Measurements from ENCODE around the gene RCC1.
"Not testable (repeated sequence)": the region's sequence is repeated elsewhere in the genome, so short reads cannot be mapped to it uniquely, and the experiment has no call there.

The RCC1 gene

DNA sequence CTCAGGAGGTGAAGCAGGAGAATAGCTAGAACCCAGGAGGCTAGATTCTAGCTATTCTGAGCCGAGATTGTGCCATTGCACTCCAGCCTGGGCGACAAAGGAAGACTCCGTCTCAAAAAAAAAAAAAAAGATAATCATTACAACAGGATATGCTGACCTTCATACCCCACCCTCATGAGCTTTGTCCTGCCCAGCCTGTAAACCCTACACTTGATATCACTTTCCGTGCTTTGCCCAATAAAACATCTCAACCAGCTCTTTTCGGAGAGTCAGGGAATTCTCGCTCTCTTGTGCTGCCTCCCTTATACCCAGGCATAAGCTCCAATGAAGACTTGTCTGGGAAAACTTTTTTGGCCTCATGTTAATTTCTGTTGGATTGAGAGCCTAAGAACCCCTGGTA lies 45.5 kb downstream of the RCC1 start:
- DNase-seq, result no peak

DNA sequence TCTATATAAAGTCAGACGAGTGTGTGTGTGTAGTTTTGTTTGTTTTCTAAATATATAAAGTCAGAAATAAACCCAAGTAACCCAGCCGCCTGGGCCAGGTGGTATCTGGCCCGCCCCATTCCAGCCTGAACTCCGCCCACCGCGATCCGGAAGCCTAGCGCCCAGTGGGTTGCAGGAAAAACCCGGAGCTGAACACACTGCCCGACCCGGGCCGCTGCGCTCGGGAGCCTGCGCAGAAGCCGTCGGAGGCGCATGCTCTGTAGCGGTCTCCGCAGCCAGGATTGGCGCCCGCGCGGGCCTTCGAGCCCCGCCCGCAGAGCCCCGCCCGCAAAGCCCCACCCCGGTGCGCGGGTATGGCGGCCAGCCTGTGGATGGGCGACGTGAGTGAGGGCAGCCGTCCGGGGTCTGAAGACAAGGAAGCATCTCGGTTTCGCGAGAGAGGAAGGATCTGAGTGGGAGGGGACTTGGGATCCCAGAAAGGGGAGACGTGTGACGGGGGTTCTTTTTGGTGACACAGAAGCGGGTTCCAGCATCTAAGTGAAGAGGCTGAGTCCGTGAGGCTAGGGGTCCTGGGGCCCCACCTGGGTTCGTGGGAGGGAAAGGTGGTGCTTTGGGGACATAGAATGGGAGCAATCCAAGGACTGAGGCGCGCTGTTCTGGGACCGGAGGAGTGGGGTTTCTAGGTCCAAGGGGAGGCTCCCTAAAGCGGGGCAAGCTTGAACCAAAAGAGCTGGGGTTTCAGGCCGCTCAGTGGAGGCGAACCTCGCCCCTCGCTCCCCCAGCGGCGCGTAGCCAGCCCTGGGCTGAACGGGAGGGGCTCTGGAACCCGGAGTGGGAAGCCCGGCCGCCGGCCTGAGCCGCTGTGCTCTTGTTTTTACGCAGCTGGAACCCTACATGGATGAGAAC lies 47.2 kb downstream of the RCC1 start, which contains the start of gene TRNAU1AP:
Gene TRNAU1AP, plus strand, starts transcription at position 328 of the 906 bp plus-strand sequence. Its CDS starts 26 bp downstream, at position 354.
- peak; percentile 98 for DNase-seq

DNA sequence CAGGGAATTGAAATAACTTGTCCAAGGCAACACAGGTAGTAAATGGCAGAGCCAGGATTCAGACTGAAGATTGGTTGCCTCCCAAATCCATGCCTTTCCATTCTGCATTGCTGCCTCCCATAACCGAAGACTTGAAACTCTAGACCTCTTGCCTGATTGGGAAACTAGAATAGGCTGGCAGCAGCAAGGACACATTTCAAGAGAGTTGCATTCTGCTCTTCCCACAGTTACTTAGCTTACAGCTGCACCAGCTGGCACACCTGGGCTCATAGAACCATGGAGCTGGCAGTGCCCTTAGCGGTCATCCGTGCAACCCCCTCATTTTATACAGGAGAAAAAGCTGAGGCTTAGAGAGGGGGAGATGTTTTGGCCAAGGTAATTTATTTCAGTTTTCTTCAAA lies 55.0 kb downstream of the RCC1 start:
- no peak for DNase-seq

DNA sequence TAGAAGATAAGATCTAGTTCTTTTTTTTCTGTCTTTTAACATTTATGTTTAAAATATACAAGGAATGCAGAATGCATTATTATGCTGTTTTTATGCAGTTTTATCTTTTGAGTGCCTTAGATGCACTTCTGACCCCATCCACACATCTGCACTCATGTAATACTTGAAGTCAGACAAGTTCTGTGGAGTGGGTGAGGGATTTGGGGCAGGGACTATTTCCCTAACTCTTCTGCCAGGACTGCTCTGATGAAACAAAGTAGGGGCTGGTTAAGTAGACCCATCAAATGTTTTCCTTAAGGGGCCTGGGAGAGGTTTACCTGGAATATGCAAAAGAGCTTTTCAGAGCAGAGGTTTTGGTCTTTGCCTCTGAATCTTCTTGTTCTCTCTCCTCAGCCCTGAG lies 58.5 kb downstream of the RCC1 start:
- DNase-seq, result no peak

DNA sequence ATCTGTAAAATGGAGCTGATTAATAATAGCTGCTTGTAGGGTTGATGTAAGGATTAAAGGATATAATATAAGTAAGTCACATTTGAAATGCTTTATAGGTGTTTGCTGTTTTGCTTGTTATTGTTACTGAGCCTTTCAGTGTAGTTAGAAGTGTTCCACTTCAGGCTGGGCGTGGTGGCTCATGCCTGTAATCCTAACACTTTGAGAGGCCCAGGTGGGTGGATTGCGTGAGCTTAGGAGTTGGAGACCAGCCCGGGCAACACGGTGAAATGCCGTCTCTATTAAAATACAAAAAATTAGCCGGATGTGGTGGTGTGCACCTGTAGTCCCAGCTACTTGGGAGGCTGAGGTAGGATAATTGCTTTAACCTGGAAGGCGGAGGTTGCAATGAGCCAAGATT lies 59.2 kb downstream of the RCC1 start:
- no peak for DNase-seq

DNA sequence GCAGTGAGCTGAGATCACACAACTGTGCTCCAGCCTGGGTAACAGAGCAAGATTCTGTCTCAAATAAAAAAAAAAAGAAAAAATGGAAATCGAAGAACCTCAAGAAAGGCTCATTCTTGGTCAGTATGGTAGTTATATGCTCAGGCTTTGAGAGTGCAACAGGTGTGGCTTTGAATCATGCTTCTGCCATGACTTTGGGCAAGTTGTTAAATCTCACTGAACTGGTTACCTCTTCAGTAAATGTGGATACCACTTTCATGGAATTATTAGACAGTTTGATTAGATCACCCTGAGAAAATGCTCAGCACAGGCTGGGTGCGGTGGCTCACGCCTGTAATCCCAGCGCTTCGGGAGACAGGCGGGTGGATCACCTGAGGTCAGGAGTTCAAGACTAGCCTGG lies 59.9 kb downstream of the RCC1 start:
- DNase-seq, result no peak

DNA sequence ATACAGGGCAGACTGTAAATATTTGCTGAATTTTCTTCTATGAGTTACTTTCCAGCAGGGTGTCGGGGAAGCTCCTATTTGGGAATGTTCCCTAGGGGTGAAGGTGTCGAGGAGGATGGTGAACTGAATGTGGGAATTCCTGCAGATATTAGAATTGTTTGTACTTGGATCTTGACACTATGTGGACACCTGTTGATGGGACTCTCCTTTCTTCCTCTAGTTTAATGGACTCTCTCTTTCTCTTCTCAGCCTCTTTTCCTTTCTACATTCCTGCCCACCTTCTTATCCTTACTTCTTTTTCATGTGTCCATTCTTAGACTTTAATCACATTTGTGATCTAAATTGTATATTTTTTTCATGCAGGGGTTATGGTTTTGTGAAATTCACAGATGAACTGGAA lies 61.1 kb downstream of the RCC1 start:
- DNase-seq, result no peak

DNA sequence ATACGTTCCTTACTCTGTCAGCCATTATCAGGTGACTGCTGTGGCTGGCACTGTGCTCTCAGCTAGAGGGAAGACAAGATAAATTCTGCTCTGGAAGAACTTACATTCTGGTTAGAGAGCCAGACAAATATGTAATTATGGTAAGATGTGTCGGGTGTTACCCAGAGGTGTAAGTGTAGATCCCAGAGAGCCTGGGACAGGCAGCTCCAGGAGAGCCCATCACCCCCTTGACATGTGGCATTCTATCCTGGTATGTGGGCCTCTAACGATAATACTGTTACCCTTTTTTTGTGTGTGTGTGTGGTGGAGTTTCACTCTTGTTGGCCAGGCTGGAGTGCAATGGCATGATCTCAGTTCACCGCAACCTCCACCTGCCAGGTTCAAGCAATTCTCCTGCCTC lies 66.1 kb downstream of the RCC1 start:
- DNase-seq, result no peak

DNA sequence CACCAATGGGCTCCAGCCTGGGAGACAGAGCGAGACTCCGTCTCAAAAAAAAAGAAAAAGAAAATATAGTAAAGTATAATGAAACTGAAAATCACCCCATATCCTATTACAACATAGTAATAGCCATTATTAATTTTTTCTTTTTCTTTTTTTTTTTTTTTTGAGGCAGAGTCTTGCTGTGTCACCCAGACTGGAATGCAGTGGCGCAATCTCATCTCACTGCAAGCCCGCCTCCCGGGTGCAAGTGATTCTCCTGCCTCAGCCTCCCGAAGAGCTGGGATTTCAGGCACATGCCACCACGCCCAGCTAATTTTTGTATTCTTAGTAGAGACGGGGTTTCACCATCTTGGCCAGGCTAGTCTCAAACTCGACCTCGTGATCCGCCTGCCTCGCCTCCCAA lies 67.0 kb downstream of the RCC1 start:
- not testable (repeated sequence) for DNase-seq

DNA sequence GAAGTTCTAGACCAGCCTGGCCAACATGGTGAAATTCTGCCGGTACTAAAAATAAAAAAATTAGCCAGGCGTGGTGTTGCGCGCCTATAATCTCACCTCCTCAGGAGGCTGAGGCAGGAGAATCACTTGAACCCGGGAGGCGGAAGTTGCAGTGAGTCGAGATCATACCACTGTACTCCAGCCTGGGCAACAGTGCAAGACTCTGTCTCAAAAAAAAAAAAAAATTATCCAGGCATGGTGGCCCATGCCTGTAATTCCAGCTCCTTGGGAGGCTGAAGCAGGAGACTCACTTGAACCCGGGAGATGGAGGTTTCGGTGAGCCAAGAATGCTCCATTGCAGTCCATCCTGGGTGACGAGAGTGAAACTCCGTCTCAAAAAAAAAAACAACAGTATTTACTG lies 67.7 kb downstream of the RCC1 start:
- DNase-seq, result no peak

DNA sequence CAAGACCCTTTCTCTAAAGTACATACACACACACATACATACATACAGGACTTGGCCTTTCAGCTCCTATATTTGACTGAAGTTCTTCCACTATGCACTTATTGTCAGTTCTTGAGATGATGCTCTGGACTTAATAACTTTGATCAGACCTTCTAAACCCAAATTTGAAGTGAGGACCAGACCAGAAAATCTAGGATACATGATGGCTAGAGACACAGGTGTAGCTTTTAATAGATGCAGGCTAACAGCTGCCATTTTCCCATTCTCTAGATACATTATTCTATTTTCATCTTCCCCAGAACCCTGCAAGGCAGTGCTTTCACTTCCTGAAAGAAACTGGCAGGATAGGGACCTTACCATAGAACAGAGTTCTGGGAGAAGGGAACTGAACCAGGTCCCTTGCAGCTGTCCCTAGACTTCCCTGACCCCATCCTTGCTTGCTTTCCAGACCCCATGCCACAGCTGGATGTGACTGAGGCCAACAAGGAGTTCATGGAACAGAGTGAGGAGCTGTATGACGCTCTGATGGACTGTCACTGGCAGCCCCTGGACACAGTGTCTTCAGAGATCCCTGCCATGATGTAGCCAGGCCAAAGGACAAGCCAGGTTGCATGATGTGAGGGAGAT lies 71.3 kb downstream of the RCC1 start:
- no peak for DNase-seq

DNA sequence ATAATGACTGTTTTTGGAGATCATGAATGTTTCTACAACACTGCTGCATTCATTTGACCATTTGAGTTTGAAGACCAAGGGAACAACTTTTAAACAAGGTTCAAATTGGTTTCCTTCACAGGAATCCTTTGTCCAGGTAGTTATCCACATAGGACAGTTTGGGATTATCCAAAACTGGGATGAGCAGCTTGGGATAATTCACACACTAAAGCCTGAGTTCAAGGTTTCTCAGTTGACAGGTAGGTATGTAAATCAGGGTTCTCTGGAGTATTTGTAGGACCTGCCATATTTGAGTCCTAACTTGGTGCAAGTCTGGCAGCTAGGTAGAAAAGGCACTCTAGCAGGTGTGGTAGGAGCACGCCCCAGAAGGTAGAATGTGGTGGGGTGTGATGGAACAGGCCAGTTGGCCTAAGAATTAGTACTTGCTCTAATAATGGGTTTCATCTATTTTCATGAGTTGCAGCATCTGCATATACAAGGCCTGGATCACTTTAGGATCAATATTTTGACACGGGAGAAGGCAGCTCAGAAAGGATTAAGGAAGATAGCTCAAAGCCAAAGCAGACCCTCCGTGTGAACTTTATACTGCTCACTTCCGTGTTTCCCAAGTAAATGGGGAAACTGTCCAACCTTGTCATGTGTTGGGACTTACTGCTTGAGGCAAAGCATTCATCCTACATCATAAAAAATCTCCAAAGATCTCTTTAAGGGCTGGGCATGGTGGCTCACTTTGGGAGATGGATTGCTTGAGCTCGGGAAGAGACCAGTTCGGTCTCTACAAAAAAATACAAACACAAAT lies 72.1 kb downstream of the RCC1 start:
- DNase-seq, result no peak

DNA sequence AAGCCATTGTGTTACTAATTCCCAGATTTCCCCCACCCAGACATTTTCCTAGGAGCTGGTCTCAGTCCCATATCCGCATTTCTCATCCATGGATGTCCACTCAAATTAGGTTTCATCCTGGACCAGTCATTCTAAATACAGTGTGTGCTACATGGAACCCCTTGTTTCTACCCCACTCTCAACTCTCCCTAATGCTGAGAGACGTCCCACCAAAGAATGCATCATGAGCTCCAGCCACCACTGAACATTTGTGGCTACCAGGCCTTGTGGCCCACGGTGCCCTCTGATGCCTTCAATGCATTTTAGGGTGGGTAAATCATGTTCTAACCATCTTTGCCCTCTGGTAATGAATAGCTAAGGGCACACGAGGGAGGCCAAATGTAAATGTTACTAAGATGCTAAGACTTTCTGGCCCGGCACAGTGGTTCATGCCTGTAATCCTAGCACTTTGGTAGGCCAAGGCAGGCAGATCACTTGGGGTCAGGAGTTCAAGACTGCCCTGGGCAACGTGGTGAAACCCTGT lies 72.9 kb downstream of the RCC1 start:
- no peak for DNase-seq

DNA sequence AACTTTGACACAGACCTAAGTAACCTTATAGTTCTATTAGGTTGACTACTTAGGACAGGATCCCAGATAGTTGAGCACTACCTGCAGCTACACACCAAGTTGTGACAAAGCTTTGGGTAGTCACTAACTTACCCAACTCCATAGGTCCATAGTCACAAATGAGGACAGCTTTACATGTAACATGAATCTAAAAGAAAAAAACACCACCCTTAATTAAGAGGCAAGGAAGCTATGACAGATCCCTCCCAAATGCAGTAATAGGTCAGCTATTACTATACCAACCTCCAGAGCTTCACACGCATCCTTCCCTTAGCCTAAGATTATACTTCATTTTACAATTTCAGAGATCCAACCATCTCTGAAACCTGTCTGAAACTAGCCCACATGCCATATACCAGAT lies 73.6 kb downstream of the RCC1 start:
- DNase-seq, result no peak

DNA sequence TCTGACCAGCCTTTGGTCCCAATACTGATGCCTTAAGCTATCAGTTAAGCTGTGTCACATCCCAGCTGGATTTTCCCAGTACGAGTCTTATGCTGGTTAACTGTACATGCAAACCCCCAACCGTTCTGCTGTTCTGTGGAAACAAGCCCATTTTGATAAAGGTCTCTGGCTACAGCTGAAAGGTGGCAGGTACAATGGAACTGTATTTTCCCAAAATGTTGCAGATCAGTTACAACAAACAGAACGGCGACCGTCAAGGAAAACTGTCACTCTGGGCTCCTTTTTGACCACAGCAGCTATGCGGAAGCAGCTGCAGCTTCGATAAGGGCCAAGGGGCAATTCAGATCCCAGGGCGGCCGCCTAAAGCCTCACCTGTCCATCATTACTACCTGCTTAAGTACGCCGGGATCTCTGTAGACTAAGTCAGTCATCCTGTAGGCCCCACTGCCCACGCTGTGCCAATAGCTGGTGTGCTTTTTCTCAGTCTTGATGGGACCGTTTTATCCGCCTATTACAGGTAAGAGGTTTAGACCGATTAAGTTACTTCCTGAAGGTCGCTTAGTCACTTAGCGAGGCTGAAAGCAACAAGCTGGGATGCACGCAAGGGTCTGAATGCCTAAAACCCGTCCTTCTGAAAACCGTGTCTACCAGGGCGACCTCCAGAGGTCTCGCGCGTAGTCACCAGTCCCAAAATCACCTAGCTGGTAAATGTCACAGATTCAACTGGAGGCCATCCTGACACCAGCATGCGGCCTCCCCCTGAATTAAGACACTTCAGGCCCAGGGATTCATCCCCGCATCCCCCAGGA lies 75.1 kb downstream of the RCC1 start:
- no peak for DNase-seq

DNA sequence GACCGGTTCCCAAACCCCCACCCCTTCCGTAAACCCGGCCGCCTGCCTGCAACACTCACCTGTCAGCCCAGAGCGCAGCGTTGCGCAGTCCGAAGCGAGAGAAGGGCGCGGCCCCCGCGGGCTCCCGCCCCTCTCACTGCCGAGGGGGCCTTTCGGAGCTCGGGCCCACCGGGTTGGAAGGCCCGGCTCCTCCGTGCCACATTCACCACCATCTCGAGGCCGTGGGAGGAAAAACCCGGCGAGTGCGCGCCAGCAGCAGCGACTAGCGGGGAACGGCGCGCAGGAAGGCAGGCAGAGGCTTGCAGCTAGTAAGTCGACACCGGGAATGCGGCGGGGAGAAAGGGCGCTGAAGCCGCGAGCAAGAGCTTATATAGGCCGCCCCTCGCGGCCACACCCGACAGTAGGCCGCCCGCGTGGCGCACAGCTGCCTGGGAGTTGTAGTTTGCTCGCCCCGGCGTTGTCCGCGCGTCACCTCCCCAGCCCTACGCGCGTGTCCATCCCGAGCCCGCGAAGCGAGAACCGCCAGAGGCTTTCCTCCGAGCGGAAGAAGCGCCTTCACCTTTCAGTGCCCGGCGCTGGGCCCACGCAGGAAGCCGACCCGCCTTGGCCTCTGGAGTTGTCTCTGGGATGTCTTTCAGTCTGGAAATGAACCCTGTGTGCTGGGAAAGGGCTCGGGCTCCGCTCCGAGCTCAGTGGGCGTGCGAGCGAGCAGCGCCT lies 75.8 kb downstream of the RCC1 start:
- DNase-seq, result peak; percentile 98

DNA sequence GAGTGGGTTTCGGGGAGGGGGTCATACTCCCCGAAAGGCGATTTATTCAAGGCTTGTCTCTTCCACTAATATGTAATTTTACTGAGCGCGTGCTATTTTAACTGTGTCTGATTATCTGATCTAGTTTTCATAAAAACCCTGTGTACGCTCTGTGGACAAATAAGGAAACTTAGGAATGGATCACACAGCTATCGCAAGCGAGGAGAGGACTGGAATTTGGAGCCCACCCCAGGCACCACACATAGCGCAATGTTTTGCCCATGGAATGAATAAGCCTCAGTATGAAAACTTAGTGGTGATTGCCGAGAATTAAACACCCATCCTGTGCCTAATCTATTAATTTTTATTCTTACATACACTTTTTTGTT lies 76.4 kb downstream of the RCC1 start:
- no peak for DNase-seq

DNA sequence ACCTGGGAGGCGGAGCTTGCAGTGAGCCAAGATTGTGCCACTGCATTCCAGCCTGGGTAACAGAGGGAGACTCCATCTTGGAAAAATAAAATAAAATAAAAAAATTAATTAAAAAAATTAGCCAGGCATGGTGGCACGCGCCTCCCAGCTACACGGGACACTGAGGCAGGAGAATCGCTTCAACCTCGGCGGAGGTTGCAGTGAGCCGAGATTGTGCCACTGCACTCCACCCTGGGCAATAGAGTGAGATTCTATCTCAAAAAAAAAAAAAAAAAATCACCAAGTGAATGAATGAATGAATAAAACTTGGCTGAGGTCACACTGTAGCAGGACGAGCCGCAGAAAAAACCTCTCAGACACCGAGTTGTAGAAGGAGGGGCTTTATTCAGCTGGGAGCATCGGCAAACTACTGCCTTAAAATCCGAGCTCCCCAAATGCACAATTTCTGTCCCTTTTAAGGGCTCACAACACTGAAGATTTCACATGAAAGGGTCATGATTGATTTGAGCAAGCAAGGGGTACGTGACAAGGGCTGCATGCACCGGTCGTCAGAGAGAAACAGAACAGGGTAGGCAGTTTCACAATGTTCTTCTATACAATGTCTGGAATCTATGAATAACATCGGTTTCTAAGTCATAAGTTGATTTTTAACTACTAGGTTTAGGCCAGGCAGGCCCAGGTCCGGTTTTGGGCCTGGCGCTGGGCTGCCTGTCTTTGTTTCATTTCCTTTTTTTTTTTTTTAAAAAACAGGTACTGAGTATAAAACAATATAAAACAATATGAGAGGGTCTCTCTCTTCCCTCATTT lies 80.9 kb downstream of the RCC1 start:
- not testable (repeated sequence) for DNase-seq
